Measurements from ENCODE around the gene ZNF609.

ZNF609 gene

GRCh38 chr15:64697911-64698369, 237.6 kb downstream of the ZNF609 start:
- no peak for DNase-seq (ENCODE audit: low spot score)

GRCh38 chr15:64698823-64699222, 238.4 kb downstream of the ZNF609 start:
- DNase-seq (ENCODE audit: low spot score) = no peak

GRCh38 chr15:64699751-64700388, 239.5 kb downstream of the ZNF609 start:
- DNase-seq (ENCODE audit: low spot score) = no peak

GRCh38 chr15:64701051-64701450, 240.7 kb downstream of the ZNF609 start:
- no peak for DNase-seq (ENCODE audit: low spot score)

GRCh38 chr15:64701482-64702184, 241.3 kb downstream of the ZNF609 start:
- DNase-seq (ENCODE audit: low spot score) = no peak

GRCh38 chr15:64702816-64703631, 242.6 kb downstream of the ZNF609 start:
- peak; percentile 93 for DNase-seq (ENCODE audit: low spot score)

- peak; percentile 32 for DNase-seq (ENCODE audit: low spot score)
Observed at GRCh38 chr15:64703632-64703959, 243.2 kb downstream of the ZNF609 start.

GRCh38 chr15:64705006-64705405, 244.6 kb downstream of the ZNF609 start:
- DNase-seq (ENCODE audit: low spot score) = no peak

- no peak for DNase-seq (ENCODE audit: low spot score)
Observed at GRCh38 chr15:64706011-64706911, 245.9 kb downstream of the ZNF609 start.

- DNase-seq (ENCODE audit: low spot score) = no peak
Observed at GRCh38 chr15:64710676-64711428, 250.5 kb downstream of the ZNF609 start.

- no peak for DNase-seq (ENCODE audit: low spot score)
Observed at GRCh38 chr15:64712353-64712752, 252.0 kb downstream of the ZNF609 start.

- DNase-seq (ENCODE audit: low spot score) = no peak
Observed at GRCh38 chr15:64713592-64713991, 253.2 kb downstream of the ZNF609 start.

- no peak for DNase-seq (ENCODE audit: low spot score)
Observed at GRCh38 chr15:64716452-64716851, 256.1 kb downstream of the ZNF609 start.

- DNase-seq (ENCODE audit: low spot score) = no peak
Observed at GRCh38 chr15:64717130-64717529, 256.8 kb downstream of the ZNF609 start.

GRCh38 chr15:64717735-64718495, 257.5 kb downstream of the ZNF609 start:
- DNase-seq (ENCODE audit: low spot score) = no peak

GRCh38 chr15:64720188-64720587, 259.8 kb downstream of the ZNF609 start:
- no peak for DNase-seq (ENCODE audit: low spot score)

GRCh38 chr15:64730151-64730550, 269.8 kb downstream of the ZNF609 start:
- DNase-seq (ENCODE audit: low spot score) = no peak

GRCh38 chr15:64731012-64731804, 270.8 kb downstream of the ZNF609 start:
- peak; percentile 82 for DNase-seq (ENCODE audit: low spot score)

- no peak for DNase-seq (ENCODE audit: low spot score)
Observed at GRCh38 chr15:64731805-64732151, 271.4 kb downstream of the ZNF609 start.

Data from NAMALWA (cell line).